Posterior cingulate gyrus (tissue), 11 donors: ENCODE data around the gene PAFAH2.

Experiments
- DNase-seq, 10 donors: peaks; one replicate each; pipeline versions ENCODE4 v3.0.0 to v3.0.0-alpha.2; 2020 to 2021; ENCODE audit warnings: mixed read lengths in 3 of 10
- intact Hi-C: fragments of 100-400 bp; cut with DNase I; formaldehyde crosslinking; loops from one replicate; pipeline ENCODE4 v1.15.1; 2023

The PAFAH2 gene

DNA sequence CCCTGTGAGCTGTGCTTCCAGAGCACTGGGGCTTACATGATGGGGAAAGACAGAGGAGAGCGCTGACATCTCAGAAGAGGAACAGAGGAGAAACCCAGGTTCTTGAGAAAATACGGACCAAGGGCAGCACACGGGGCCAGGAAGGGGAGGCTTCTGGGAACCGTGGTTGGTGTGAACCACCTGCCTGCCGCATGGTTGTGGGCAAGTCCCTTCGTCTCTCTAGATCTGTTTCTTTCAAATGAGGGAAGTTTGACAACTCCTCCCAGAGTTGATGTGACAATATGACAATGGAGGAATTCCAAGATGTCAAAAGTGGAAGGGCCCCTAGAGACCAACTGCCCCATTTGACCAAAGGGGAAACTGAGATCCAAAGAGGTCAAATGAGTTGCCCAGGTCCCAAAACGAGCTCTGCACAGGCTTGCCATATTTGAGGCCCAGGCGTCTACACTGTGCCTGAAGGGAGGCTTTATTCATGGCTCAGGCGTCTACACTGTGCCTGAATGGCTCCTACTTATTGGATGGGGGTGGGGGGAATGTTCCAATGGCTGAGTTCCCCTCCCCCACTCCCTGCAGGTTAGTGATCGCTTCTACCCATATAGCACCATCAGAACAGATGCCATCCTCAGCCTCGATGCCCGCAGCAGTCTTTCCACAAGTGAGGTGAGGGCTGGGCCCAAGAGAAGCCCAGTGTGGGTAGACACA, 34.9 kb upstream of the PAFAH2 start:
- DNase-seq, result peak in 1 of 10 donors; percentile 22
- intact Hi-C loops, result no loop called here

GRCh38 chr1:26031611-26032220, 33.9 kb upstream of the PAFAH2 start:
- no peak for DNase-seq
- intact Hi-C loops, result no loop called here

DNA sequence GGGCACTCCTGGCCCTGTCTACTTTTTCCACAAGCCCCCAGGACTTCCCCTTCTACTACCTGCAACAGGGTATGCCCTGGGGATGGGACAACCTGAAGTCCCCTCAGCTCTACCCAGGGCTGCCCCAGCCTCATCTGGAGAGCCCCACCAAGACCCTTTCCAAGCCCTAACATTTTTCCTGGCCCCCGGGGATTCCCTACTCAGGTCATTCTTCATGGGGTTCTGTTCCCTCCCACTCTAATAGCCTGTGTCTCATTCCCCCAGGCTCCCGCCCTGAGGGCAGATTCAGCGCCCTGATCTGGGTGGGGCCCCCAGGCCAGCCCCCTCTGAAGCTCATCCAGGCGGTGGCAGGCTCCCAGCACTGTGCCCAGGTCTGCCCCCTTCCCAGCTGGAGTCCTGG, 33.3 kb upstream of the PAFAH2 start:
- intact Hi-C loops, result no loop called here
- peak in 1 of 10 donors; percentile 55 for DNase-seq

- intact Hi-C loops, result no loop called here
- peak in 2 of 10 donors; percentile 30 to 32 for DNase-seq
Observed at GRCh38 chr1:26029864-26030481, 32.1 kb upstream of the PAFAH2 start.

DNA sequence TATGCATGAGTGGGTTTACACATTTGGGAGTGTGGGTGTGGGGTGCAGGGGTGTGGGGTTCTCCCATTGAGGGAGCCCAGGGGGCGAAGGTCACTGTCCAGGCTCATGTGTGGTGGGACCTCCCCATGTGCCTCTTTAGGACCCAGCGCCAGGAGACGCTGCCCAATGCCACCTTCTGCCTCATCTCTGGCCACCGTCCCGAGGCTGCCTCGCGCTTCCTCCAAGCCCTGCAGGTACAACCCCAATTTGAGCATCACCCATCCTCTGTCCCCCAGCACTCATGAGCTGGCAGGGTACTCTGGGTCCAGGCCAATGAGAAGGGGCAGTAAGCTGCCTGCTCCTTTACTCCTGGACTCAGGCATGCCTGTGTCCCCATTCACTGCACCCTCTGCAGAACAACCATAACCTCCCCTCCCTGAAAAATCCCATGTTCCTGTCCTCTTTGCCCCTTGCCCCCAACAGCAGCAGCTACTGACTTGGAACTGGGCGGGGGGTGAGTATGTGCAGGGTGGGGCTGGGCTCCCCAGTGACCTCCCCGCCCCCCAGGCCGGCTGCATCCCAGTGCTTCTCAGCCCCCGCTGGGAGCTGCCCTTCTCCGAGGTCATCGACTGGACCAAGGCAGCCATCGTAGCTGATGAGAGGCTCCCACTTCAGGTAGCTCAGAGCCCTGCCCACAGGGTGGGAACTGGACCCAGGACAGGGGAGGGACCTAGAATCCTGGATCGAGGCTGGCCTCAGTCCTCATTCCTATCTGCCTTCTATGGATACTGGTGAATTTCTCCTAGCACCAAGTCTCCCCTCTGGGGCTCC, 31.4 kb upstream of the PAFAH2 start:
- DNase-seq, result peak in 1 of 10 donors; percentile 80
- intact Hi-C loops, result no loop called here

- peak in 1 of 10 donors; percentile 85 for DNase-seq
- intact Hi-C loops, result no loop called here
Observed at GRCh38 chr1:26028490-26028980, 30.7 kb upstream of the PAFAH2 start.

- peak in 2 of 10 donors; percentile 38 to 91 for DNase-seq
- intact Hi-C loops, result no loop called here
Observed at GRCh38 chr1:26027716-26028489, 30.0 kb upstream of the PAFAH2 start.

GRCh38 chr1:26025517-26025916, 27.7 kb upstream of the PAFAH2 start:
- DNase-seq, result no peak
- intact Hi-C loops, result no loop called here

- peak in 1 of 10 donors; percentile 81 for DNase-seq
- intact Hi-C loops, result no loop called here
Observed at GRCh38 chr1:26025060-26025459, 27.2 kb upstream of the PAFAH2 start.

- intact Hi-C loops, result no loop called here
- DNase-seq, result no peak
Observed at GRCh38 chr1:26023826-26024225, 26.0 kb upstream of the PAFAH2 start.

DNA sequence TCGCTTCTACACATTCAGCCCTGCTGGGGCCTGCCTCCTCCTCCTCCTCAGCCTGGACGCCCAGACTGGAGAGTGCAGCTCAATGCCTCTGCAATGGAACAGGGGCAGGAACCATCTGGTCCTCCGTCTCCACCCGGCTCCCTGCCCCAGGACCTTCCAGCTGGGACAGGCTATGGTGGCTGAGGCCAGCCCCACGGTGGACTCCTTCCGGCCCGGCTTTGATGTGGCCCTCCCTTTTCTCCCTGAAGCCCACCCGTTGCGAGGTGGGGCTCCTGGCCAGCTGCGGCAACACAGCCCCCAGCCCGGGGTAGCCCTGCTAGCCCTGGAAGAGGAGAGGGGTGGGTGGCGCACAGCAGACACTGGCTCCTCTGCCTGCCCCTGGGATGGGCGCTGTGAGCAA, 25.1 kb upstream of the PAFAH2 start:
- peak in 3 of 10 donors; percentile 19 to 86 (median 80) for DNase-seq
- intact Hi-C loops, result no loop called here

DNA sequence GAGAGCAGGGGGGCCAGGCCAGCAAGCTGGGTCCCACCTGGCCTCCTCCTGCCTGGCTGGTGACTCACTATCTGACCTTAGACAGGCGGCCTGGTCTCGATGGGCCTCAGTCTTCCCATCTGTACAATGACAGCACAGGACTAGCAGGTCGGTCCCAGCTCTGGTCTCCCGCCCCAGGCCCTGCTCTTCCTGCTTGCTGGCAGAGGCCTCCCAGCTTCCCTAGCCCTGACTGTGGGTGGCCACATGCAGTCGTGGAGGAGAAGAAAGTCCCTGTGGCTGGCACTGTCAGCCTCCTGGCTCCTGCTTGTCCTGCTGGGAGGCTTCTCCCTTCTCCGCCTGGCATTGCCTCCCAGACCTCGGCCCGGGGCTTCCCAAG, 24.5 kb upstream of the PAFAH2 start:
- DNase-seq, result peak in 1 of 10 donors; percentile 85
- intact Hi-C loops, result no loop called here

- intact Hi-C loops, result no loop called here
- peak in 8 of 10 donors; percentile 61 to 95 (median 77) for DNase-seq
Observed at GRCh38 chr1:26021647-26022403, 24.0 kb upstream of the PAFAH2 start, which contains the start of gene EXTL1. TSS of gene EXTL1 (plus strand) at chr1:26021775. CDS start at chr1:26022647, 872 bp downstream.

GRCh38 chr1:26020941-26021646, 23.2 kb upstream of the PAFAH2 start:
- intact Hi-C loops, result no loop called here
- no peak for DNase-seq

DNA sequence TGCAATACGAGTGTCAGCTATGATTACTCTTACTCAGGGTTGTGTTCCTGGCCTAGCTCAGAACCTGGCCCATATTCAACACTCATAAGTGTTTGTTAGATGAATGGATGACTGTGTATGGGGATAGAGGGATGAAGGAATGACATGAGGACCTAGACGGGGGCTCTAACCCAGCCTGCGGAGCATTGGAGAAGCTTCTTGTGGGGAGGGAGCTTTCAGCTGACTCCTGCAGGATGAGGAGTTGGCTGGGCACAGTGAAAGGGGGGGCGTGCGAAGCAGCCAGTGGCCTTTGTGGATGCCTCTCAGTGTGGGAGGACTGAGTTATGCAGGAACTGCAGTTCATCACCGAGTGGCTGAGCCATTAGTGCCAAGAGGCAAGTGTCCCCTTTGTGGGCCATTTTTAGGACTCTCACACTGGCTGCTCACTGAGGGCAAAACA, 22.5 kb upstream of the PAFAH2 start:
- intact Hi-C loops, result no loop called here
- DNase-seq, result peak in 6 of 10 donors; percentile 36 to 93 (median 72)

- intact Hi-C loops, result no loop called here
Observed at GRCh38 chr1:26019641-26020315, 21.9 kb upstream of the PAFAH2 start.

GRCh38 chr1:26017606-26018005, 19.7 kb upstream of the PAFAH2 start:
- intact Hi-C loops, result no loop called here
- DNase-seq, result peak in 2 of 10 donors; percentile 67 to 70

More at GRCh38 chr1:26019641-26020315, 21.9 kb upstream of the PAFAH2 start:
- DNase-seq, result peak in 1 of 10 donors; percentile 60
